ENCODE results near the gene TSC22D4.

TSC22D4 gene

DNA sequence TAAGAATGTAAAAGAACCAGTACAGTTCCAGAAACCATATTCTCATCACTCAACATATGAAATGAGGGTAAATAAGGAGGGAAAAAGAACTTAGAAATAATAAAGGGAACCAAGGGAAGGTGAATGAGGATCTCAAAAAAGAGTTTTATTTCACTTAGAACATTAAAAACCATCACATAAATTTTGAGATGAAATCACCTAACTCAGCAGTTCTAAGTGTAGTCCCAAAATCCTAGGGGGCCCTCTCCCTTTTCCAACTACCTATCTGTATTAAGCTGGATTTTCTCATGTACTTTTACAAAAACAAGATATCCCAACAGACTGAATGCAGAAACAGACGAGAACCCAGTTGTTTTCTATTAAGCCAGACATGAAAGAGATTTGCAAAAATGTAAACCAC is 53.7 kb downstream of the TSC22D4 start:
- Mint-ChIP-seq H3K27ac (no peak overlapping the region), H3K27me3 (ENCODE audit: low read depth) (peaks cover 10% of the 10 kb centered on the region), H3K9me3 (no peaks in the 10 kb centered on the region), H3K36me3 (ENCODE audit: low read depth) (peaks cover 8% of the 10 kb centered on the region), H3K4me3 (no peak overlapping the region), H3K4me1 (ENCODE audit: low read depth) (peaks cover 6% of the 10 kb centered on the region)

DNA sequence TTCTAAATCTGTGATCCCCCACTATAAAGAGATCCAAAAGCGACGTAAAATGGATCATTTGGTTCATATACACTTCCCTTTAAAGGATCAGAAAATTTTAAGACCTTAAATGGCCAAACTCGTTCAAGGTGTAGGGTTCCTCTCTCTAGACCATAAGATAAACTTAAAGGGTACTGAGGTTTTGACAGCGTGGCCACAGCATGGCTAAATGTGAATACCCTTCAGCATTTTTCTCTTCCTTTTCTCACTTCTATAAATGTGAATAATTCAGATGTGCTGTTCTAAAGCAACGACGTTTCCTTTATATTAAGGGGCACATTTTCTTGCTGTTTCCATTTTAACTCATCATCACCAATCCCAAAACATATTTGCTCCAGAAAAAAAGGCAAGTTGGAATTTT is 55.7 kb downstream of the TSC22D4 start:
- H3K36me3 Mint-ChIP-seq (ENCODE audit: low read depth): peaks cover 1% of the 10 kb centered on the region
- no peaks in the 10 kb centered on the region for H3K9me3 Mint-ChIP-seq
- no peaks in the 10 kb centered on the region for H3K4me1 Mint-ChIP-seq (ENCODE audit: low read depth)
- H3K27me3 Mint-ChIP-seq (ENCODE audit: low read depth): peaks cover 8% of the 10 kb centered on the region
- H3K4me3 Mint-ChIP-seq: no peak overlapping the region
- no peak overlapping the region for H3K27ac Mint-ChIP-seq

DNA sequence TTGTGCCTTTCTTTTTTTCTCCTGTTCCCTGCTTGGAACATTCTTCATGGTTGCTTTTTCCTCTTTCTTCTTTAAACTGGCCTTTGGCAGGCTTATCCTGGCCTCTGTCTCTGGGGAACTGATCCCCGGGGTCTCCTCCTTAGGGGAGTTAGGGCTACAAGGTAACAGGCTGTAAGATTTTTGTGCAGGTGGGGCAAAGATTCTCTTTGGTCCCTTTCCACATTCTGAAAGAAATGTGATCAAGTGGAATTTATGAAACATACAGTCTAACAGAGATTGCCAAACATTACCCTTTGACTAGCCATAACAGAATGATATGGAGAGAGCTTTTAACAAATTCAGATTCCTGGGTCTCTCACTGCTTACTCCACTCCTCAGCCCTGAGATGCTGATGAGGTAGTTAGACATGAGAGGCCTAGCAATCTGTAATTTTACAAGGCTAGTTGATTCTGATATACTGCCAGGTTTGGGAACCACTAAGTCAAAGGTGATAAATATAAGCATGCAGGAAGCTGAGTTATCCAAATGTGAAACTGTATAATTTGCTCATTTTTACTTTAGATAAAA is 59.3 kb downstream of the TSC22D4 start:
- Mint-ChIP-seq H3K9me3 (no peaks in the 10 kb centered on the region), H3K27ac (no peak overlapping the region)

DNA sequence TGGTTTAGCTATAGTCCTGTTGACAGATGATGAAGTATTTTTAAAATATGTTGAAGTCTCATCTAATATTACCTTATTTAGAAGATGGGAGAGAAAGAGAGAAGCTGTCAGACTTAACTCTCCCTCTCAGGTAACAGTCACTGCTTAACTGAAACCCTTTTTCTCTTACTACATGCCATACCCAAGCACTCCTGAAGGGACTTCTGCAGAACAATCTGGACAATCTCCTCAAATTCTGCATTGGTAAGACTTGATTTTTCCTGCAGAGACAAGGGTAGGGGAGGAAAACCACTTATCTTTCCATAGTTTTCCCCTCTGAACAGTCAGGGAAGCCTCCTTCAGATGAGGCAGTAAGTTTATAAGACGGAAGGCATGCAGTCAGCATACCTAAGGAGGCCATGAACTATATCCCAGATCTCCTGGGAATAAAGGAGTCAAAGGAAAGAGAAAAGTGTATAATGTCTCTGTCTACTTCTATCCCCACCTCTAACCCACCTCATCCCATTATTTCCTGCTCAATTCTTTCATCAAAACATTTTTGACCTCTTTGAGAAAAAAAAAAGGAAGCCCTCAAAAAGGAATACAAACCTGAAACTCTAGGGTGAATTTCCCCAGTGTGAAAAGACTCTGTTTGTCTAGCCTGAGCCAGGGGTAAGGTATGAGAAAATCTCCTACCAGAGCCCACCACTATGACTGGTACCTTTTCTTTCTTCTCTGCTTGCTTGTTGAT is 59.9 kb downstream of the TSC22D4 start:
- H3K4me1 Mint-ChIP-seq (ENCODE audit: low read depth): no peaks in the 10 kb centered on the region
- H3K9me3 Mint-ChIP-seq: no peaks in the 10 kb centered on the region
- no peaks in the 10 kb centered on the region for H3K36me3 Mint-ChIP-seq (ENCODE audit: low read depth)
- no peak overlapping the region for H3K4me3 Mint-ChIP-seq
- peaks cover 9% of the 10 kb centered on the region for H3K27me3 Mint-ChIP-seq (ENCODE audit: low read depth)
- H3K27ac Mint-ChIP-seq: no peak overlapping the region

More for the DNA sequence above, 59.3 kb downstream of the TSC22D4 start:
- Mint-ChIP-seq H3K4me1 (ENCODE audit: low read depth) (no peaks in the 10 kb centered on the region), H3K27me3 (ENCODE audit: low read depth) (peaks cover 9% of the 10 kb centered on the region), H3K36me3 (ENCODE audit: low read depth) (no peaks in the 10 kb centered on the region), H3K4me3 (no peak overlapping the region)

Measured in T-helper 1 cell treated with Interleukin-12 subunit alpha and Interleukin-12 subunit beta and Interleukin-4 antibody, amounts not matched to agents 30 μg/mL and 1 μg/mL, for 36 hours (primary cell).